Stimulated activated CD8-positive, alpha-beta memory T cell treated with anti-CD3 and anti-CD28 coated beads, Interleukin-7, amount 100 ng/mL, for 24 hours (primary cell): Measurements from ENCODE around the gene L3MBTL4.
"Not testable (repeated sequence)": the region's sequence is repeated elsewhere in the genome, so short reads cannot be mapped to it uniquely, and the experiment has no call there.

ENCODE experiments used
- DNase-seq: peaks from one replicate; pipeline ENCODE4 v3.0.0-alpha.2; 2020; ENCODE audit warnings: low read depth

Gene L3MBTL4

DNA sequence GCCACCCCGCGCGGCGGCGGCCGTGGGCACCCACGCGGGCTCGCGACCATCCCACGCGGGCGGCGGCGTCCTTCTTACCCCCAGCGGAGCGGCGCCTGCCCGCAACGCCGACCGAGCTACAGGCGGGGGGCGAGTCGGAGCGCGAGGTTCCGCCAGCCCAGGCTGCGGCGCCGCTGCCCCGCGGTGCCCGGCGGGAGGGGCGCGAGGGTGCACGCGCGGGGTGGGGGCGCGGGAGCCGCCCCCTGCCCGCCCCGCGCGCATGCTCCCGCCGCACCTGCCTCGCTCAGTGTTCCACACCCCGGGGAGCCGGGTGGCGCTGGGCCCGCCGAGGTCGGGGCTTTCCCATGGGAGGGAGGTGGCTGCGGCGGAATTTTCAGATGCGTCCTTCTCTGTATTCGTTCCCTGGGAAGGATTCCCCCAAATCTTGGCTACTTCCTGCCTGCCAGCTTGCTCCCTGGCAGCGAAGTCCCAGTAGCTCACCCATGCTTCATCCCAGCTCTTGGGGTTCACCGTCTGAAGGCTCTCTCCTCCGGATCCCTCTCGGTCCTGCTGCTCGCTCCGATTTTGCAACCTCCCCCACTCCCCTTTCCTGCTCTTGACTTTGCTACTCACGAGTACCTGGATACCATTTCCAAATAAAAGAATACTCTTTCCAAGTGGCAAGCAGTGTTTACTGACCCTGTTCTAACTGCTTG, at the start of gene L3MBTL4:
Gene L3MBTL4, minus strand, starts transcription at position 189 of the 695 bp plus-strand sequence. CDS start 103,286 bp downstream, outside the sequence.
- no peak for DNase-seq

DNA sequence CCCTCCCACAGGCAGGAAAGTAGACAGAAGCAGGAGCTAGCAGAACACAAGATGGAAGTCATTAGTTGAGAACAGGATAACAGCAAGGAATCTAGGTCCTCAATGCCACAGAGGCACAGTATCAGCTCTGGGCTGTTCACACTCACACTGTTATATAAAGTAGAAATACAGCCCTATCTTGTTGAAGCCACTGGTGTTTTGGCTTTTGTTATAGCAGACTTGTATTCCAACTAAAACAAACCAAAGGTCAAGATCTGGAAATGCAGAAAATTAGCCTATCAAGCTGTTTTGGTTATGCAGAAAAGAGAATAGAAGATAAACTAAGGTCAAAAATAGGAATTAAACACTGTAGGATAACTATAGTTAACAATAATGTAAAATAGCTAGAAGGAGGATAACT, 37.5 kb upstream of the L3MBTL4 start:
- DNase-seq, result no peak

DNA sequence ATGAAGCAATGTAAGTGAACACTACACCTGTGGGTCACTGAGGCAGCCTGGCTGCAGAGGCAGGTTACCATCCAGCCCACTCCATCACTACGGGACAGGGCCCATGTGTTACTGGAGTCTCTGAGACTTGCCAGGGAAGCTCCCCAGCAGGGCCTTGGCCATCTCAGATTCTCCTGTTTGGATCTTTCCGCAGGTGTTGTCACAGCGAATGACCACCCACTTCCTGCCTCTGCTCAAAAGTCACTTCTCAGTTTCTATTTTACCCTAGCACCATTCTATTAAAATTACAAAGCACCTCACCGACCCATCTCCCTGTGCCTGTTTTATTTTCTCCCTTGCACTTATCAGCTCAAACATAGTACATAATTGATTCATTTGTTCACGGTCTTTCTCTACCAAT, 34.5 kb upstream of the L3MBTL4 start:
- no peak for DNase-seq

DNA sequence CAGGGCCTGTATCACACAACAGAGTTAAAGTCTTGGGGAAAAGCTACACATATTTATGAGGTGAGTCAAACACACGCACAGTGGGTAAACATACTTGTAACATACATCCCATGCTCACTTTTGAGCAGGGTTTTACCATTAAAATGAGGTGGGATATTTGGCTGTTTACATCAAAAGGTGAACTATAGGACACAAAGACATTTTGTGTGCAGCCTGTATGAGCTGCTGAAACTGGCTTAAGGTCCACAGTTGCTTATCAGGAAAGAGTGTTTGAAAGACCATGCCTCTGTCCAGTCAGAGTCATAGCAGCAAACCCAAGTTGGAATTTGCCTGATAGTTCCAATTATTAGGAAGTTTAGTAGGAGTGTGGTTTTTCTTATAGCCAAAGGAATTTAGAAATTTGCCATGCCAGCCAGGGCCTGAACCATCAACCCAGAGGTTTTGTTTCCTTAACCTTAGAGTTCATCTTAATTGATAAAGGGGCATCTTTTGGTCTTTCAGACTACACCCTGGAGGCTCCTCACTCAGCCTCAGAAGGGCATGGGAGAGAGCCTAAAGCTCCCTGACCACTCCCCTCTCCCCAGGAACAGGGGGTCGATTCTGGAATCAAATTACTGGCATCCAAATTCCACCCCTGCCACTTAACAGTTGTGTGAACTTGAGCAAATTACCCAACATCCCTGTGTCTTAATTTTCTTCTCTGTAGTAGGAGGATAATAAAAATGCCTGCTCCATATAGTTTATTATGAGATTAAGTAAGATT, 29.9 kb upstream of the L3MBTL4 start:
- no peak for DNase-seq

DNA sequence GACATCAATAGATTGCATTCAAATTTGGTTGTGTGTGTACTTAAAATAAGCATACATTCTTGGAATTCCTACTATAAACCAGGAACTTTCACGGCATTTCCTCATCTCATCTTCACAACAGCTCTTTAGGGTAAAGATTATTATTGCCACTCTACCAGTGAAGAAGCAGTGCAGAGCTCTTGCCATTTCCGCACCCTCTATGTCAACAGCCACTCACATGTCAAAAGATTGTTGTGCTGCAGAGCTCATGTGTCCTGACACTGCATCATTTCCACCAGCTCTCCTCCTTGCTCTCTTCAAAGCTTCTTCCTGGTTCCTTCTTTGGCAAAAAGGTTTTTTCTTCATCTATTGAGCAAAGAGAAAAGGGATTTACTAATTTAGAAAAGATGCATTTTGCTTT, 26.5 kb upstream of the L3MBTL4 start:
- no peak for DNase-seq

DNA sequence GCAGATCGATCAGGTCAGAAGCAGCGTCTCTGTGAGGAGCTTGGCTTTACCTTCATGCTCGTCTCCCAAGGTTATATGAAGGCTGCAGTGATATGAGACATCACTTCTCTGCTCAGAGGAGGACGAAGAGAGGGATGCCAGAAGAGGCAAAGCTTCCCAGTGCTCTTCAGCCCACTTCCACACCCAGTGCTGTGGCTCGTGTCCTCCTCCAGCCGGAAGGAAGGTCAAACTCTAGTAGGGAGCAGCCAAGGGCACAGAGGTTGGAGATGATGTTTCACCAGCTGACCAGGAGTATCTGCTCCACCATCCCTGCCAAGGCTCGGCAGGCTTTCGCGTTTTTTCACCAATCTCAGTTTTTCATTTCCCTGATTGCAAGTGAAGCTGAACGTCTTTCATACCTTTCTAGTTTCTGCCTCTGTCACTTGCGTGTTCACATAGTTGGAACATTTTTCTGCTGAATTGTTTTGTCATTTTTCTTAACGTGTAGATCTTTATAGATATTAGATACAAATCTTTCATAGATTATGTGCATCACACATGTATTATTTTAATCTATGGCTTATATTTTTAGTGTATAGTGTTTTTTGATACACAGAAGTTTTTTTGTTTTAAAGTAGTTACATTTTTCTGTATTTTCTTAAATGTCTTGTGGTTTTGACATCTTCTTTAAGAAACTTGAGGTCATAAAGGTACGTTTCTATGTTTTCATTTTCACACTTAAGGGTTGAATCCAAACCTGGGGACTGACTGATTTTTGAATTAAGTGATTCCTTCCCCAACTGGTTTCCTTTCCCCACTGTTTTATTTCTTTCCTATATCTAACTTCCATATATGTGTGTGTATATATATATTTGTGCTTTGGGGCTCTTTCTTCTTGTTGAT, 23.5 kb upstream of the L3MBTL4 start:
- no peak for DNase-seq

DNA sequence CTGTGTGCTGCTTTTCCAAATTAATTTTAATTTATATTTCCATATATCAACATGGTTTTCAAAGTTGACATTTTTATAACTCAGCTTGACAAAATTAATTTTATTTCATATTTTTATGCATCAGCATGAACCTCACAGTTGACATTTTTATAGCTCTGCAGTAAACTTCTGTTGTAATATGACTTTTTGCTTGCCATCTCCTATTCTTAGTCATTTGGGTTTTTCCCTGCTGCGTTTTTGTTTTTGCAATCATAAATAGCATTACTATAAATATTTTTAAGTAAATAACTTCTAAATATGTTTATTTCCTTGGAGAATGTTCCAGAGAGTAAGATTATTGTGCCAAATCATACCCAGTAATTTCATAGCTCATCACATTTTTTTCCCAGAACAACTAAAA, 21.0 kb upstream of the L3MBTL4 start:
- DNase-seq, result no peak

DNA sequence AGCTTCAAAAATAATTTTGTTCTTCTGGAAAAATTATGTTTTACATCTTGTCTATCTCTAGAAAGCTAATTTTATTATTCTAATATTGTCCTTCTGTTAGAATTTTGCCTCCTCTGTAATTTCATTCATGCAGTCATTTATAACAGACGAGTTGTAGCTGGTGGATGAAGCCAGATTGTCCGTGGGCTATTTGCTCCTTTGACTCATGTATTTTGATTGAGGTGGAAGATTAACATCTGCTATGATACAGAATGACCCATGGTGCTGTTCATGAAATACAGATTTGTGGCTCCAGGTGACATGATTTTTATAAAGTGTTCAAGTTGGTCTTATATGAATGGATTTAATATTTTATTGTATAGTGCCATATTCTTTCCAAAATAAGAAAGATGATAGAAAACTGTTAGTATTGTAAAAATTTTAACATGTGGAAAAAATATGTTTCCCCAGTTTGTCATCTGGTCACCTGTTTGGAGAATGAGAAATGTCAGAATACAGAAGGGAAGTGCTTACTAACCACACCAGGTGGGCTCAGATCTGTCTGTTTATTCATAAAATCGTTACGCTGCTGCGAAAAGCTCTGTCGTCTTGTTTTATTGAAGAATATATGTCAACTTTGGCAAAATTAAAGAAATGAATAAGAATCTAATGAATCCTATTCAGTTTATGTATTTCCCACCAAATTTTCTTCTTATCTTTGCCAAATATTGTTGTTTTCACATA, 20.4 kb upstream of the L3MBTL4 start:
- no peak for DNase-seq

DNA sequence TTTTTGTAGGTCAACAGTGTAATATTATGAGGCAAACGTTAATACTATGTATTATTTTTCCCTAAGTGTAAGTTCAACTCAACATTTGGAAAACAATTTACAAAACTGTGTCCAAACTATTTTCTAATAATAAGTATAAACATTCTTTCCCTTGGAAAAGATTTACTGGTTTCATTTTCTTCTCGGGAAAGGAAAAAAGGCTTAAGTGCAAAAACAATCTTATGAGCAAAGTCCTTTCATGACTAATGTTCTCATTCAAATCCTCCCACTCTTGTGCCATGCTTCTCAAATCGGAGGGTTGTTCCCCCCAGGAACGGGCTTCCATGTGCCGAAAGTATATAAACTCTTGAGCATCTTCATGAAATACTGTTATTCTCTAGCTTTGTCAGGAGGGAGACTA, 19.8 kb upstream of the L3MBTL4 start:
- DNase-seq, result no peak

DNA sequence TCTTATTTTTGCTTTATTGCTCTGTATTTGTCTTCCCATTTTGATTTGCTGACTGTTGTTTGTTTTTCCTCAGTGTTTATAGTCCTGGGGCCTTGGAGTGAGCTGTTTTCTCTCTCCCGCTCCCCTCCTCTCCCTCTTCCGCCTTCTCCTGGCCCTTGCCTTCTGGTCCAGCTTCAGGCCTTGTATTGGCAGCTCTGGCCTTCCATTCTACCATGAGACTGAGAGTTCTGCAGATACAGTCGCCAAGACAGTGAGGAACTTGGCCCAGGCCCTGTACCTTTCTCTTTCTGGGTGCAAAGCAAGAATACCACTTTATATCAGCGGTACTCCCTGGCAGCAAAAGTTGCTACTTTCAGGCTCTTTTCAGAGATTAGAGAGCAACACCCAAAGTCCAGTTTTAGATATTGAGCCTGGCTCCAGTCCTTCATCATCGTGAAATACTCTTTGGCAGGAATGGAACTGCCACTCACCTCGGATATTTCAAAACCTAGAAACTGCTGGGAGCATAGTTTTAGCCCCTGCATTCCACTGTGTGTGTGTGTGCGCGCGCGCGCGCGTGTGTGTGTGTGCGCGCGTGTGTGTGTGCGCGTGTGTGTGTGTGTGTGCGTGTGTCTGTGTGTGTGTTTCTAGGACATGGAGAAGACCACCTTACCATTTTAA, 17.1 kb upstream of the L3MBTL4 start:
- no peak for DNase-seq

DNA sequence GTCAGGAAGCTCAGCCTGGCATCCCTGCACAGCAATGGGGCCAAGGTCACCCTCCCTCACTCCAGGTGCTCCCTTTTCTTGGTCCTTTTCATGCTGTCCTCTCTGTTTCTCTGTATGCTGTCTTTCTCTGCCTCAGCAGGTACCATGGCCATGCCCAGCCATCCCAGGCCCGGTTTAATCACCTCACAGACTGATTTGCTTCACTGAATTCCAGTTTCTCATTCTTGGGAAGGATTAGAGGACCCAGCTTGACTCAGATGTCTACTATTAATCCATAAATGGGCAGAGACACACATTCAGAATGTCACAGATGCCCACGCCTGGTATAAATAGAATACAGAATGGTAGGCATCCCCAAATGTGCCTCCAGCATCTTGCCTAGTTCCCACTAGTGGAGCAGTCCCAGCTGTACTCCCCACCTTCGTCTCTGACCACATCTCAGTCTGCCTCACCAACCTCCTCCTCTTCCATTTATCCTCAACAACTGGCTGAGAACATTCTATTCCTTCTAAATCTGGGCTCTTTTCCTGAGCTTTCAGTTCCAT, 14.2 kb upstream of the L3MBTL4 start:
- DNase-seq, result no peak

DNA sequence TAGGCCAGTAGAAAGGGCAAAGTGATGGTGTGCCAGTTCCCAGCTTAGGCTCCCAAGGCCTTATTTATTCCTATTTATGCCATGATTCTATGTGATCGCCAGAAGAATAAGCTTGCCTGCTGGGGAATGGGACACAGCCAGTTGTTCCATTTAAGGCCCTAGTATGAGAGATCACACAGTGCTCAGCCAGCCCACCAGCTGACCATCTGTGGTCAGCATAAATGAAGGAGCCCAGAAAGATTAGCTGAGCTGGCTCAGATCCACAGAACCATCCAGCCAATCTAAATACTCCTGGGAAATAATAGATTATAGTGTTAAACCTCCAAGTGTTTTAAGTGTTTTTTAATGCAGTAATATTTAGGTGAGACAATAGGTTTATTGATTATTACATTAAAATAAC, 12.6 kb upstream of the L3MBTL4 start:
- no peak for DNase-seq

DNA sequence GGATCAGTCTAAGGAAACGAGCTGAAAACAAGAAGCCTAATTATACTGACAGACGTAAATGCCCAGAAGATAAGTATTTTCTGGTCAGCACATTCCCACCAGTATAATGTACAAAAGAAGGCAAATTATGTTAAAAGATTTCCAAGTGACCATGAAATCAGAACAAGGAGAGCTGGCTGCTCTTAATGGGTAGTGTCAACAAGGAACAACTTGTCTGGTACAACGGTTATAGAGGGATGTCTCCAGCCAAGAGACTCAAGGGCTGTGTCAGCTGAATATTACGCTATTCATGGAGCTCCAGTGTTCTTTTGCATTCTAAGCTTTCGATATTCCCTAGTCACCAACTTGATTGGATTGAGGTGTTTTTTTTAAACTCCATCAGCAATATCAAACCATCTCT, 8.6 kb upstream of the L3MBTL4 start:
- no peak for DNase-seq

DNA sequence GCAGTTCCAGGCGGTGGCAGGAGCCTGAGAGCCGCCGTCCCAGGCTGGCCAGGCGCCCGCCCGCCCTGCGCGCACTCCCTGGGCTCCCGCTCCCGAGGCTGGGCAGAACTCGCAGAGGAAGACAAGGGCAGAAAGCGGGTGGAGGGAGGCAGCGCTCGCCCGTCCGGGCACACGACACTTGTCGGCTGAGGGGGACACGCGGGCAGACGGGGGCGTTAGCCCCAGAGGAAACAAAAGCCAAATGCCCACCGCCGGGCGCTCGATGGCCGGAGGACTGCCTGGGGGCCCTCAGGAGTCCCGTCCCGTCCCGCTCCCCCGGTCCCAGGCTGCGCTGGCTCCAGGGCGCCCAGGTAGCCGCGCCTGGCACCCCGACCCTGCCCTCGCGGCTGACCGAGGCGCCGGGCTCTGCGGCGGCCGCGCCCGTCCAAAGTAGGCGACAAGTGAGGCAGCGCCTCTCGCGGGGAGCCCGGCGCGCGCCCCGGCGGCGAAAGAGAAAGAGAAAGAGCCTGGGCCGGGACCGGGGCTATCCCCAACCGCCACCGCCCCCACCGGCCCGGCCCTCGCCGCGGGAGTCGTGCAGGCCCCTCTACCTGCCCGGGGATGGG, 491 bp downstream of the L3MBTL4 start:
- no peak for DNase-seq

DNA sequence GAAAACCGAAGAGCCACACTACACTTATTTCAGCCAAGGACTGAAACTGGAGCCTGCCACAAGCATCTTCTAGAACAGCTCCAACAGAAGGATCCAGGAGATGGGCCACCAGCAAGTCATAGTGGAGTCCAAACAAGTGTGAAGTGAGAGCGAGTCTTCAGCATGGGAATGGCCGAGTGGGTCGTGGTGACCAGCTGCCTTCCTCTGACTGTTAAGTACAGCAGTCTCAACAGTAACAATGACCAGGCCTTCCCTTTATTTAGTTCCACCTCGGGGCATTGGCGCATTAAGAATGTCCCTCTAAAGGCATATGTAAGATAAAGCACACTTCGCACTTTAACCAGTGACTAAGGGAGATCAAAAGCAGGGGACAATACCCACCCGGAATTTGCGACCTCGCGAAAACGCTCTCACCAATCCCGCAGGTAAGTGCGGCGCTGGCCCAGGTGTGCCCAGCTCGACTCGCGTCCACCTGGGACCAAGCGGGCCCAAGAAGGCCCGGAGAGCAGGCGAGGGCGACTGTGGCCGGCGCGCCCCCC, 1.1 kb downstream of the L3MBTL4 start:
- DNase-seq, result no peak

DNA sequence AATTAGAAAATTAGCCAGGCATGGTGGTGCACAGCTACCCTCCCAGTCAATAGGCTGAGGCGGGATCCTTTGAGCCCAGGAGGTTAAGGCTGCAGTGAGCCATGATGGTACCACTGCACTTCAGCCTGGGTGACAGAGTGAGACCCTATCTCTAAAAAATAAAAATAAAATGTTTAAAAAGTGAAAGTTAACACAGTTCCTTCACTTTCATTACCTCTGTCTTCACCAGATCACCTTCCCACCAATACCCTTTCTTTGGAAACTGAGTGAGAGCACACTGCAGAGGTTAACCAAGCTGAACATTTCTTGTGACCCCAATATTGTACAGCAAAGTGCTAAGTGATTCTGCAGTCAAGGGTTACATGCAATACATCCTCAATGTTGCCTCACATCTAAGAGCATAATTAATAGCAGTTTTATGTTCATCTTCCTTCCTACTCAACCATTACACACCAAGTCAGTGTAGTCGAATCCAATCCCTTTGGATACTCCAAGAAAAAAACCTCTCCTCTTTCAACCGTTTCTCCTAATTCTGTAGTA, 1.7 kb downstream of the L3MBTL4 start:
- no peak for DNase-seq

DNA sequence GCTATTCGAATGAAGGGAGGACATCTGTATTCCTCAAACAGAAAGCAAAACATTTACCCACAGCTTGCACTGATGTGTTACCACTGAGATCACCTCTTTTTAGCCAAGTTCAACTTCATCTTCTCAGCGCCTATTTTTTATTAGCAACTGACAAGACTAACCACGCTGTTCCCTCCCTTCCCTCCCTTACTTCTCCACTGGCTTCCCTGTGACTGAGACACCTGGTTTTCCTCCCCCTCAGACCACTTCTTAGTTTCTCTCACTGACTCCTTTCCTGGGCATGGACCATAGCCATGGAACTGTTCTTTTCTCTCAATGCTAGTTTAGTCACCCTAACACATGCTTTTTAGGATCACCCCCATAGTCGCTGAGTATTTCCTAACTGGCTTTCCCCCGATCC, 3.3 kb downstream of the L3MBTL4 start:
- DNase-seq, result no peak

DNA sequence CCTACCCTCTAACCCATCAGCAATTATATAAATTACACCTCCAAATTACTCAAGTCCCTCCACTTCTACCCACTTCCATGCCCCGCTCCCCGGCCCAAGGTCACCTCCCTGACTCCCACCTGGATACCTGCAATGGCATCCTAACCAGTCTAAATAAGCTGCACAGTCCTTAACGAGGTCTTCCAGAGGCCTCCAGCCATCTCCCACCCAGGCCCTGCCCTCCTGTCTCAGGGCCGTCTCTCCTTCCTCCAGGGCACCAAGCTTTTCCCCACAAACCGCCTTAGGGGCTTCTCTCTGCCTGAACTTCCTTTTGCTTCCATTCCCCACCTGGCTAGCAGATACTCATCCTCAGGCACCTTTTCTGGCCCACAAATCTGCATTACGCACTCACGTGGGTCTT, 4.8 kb downstream of the L3MBTL4 start:
- DNase-seq, result no peak

DNA sequence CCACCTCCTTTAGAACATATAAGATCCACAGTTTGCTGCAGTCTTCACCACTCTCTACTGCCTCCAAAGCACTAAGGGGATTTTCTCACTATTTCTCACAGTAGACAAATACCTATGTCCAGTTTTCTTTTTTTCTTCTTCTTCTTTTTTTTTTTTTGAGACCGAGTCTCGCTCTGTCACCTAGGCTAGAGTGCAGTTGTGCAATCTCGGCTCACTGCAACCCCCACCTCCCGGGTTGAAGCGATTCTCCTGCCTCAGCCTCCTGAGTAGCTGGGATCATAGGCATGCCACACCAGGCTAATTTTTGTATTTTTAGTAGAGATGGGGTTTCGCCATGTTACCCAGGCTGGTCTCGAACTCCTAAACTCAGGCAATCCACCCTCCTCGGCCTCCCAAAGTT, 6.2 kb downstream of the L3MBTL4 start:
- DNase-seq, result not testable (repeated sequence)

DNA sequence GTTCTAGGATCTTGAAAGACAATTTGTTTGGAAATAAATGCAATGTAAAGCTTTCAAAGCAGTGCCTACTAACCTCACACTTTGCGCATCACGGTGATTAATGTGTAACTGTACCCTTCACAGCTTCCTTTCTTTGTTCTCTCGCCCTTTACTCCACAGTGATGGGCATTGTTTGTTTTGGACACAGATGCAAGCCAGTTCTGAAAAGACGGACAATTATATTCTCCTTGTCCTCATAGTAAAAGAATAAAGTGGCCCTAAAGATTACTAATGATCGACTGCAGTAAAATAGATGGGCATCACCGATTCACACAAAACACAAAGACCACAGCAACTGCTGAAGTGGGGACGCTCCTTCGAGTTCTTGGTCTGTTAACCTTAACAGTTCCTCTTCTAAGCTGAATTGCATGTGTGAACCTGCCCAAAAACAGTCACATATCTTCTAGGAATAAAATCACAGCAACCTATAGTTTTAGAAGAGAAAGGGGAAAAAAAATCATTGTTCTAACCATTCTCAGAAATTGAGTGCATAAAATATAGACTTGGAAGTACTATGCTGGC, 7.7 kb downstream of the L3MBTL4 start:
- DNase-seq, result no peak
